Kidney (tissue), 14 donors: Measurements from ENCODE around the gene CYB5R2. TPM values are rescaled to one million over a fixed set of nuclear protein-coding genes. Genes with fewer than 3 reads are reported as not detected.

Experiments
- DNase-seq, 5 donors: peaks; one replicate each; pipeline ENCODE4 v3.0.0-alpha.2; 2013 to 2020
- FAIRE-seq: peaks from 2 replicates; lab custom pipeline; 2012; peaks lifted over from hg19 to GRCh38; lab: Jason Lieb, UNC
- H3K27ac ChIP-seq, 2 donors: one replicate each; pipeline ENCODE4 v1.7.0; 2013; ENCODE audit warnings: low read depth in 2 of 2, low read length in 2 of 2, inconsistent platforms in 1 of 2
- H3K27me3 ChIP-seq: one replicate; pipeline ENCODE4 v1.7.1; 2013; ENCODE audit warnings: low read length, inconsistent platforms; ENCODE audit not compliant: control insufficient read depth, insufficient read depth
- H3K36me3 ChIP-seq, 3 donors: one replicate each; pipeline versions ENCODE4 v1.7.0 to v1.7.1; 2013; ENCODE audit warnings: low read length in 3 of 3, control low read depth in 1 of 3, inconsistent platforms in 1 of 3; ENCODE audit not compliant: insufficient read depth in 3 of 3, control insufficient read depth in 2 of 3
- H3K4me1 ChIP-seq, 3 donors: one replicate each; pipeline versions ENCODE4 v1.7.0 to v1.7.1; 2013; ENCODE audit warnings: low read length in 3 of 3, inconsistent platforms in 1 of 3, low read depth in 1 of 3; ENCODE audit not compliant: control insufficient read depth in 2 of 3, insufficient read depth in 2 of 3
- H3K4me3 ChIP-seq, 3 donors: one replicate each; pipeline versions ENCODE4 v1.7.0 to v1.8.1; 2013; ENCODE audit warnings: low read length in 3 of 3, control low read depth in 1 of 3, inconsistent platforms in 1 of 3
- H3K9ac ChIP-seq, 3 donors: one replicate each; pipeline versions ENCODE4 v1.7.0 to v1.7.1; 2013; ENCODE audit warnings: low read length in 3 of 3, control low read depth in 1 of 3, inconsistent platforms in 1 of 3
- H3K9me3 ChIP-seq, 3 donors: one replicate each; pipeline versions ENCODE4 v1.7.0 to v1.7.1; 2013; ENCODE audit warnings: low read length in 3 of 3, control low read depth in 1 of 3, inconsistent platforms in 1 of 3; ENCODE audit not compliant: control insufficient read depth in 2 of 3, insufficient read depth in 1 of 3
- CTCF ChIP-seq: IDR thresholded peaks from 3 replicates; pipeline ENCODE4 v1.5.1; 2012; ENCODE audit warnings: mild to moderate bottlenecking, moderate library complexity, borderline replicate concordance; ENCODE audit not compliant: insufficient read depth; ENCODE audit errors: extremely low read depth
- intact Hi-C: fragments of 100-400 bp; cut with DNase I; formaldehyde crosslinking; loops from one replicate; pipeline ENCODE4 v1.11.1; 2022
- polyA plus RNA-seq: library from polyadenylated mRNA; stranded (reverse); fragments of 350-450 nt; fragmentation: Illumina TruSeq; extraction: RNeasy Lipid Tissue Mini Kit (QIAGEN cat#74804); gene quantifications from one replicate; pipeline ENCODE4 v1.2.3, GENCODE V29; 2014; ENCODE audit warnings: low read depth, low replicate concordance; ENCODE audit not compliant: insufficient read depth
- total RNA-seq: library from RNA; stranded (reverse); fragmentation: NEBNext Ultra II Directional; extraction: Animal tissue kit (Norgen Biotek cat#: 25700); gene quantifications from one replicate; pipeline ENCODE4 v1.2.1, GENCODE V29; 2021
- donor health status: control.
- donor health status: control.
- donor health status: control.
- donor health status: control.
- donor health status: control.
- donor health status: DM: yes; HTN: yes; CAD: no.
- donor health status: Normal renal cell carcinoma (clear cell type).

The CYB5R2 gene
- total and polyA plus RNA-seq, 2 donors from 2014 or later, result 8.2 to 8.7 TPM

GRCh38 chr11:7688238-7688826 is 15.0 kb upstream of the CYB5R2 start:
- DNase-seq (peak in 2 of 5 donors; percentile 24 to 67), FAIRE-seq (no peak)
- no peak overlapping the region for H3K4me3 ChIP-seq
- H3K9me3 ChIP-seq, result no peaks in the 10 kb centered on the region
- intact Hi-C loops, result no loop called here
- H3K36me3 ChIP-seq, result no peaks in the 10 kb centered on the region
- peak; percentile 61 for TF ChIP-seq CTCF
- no peak overlapping the region for H3K9ac ChIP-seq
- H3K4me1 ChIP-seq, result no peaks in the 10 kb centered on the region
- H3K27ac ChIP-seq, result no peak overlapping the region
- no peaks in the 10 kb centered on the region for H3K27me3 ChIP-seq

GRCh38 chr11:7687386-7687785 is 14.1 kb upstream of the CYB5R2 start:
- intact Hi-C loops, result no loop called here
- H3K9me3 ChIP-seq, result no peaks in the 10 kb centered on the region

GRCh38 chr11:7686761-7687160 is 13.5 kb upstream of the CYB5R2 start:
- no peak for FAIRE-seq
- no peak for TF ChIP-seq CTCF
- H3K27me3 ChIP-seq, result no peaks in the 10 kb centered on the region
- H3K36me3 ChIP-seq, result no peaks in the 10 kb centered on the region
- no peak overlapping the region for H3K9ac ChIP-seq
- no peak for DNase-seq
- no peak overlapping the region for H3K27ac ChIP-seq
- no peak overlapping the region for H3K4me3 ChIP-seq
- no peaks in the 10 kb centered on the region for H3K4me1 ChIP-seq
- no peaks in the 10 kb centered on the region for H3K9me3 ChIP-seq
- intact Hi-C loops, result no loop called here

More at GRCh38 chr11:7687386-7687785, 14.1 kb upstream of the CYB5R2 start:
- Histone ChIP-seq H3K27ac (no peak overlapping the region), H3K9ac (no peak overlapping the region), H3K4me3 (no peak overlapping the region), H3K36me3 (no peaks in the 10 kb centered on the region), H3K4me1 (no peaks in the 10 kb centered on the region), H3K27me3 (no peaks in the 10 kb centered on the region)
- FAIRE-seq, result no peak
- TF ChIP-seq CTCF, result no peak
- DNase-seq, result no peak

- no peaks in the 10 kb centered on the region for H3K27me3 ChIP-seq
- H3K27ac ChIP-seq, result no peak overlapping the region
- DNase-seq (no peak), FAIRE-seq (no peak)
- no peak overlapping the region for H3K4me3 ChIP-seq
- H3K36me3 ChIP-seq, result no peaks in the 10 kb centered on the region
- H3K4me1 ChIP-seq, result no peaks in the 10 kb centered on the region
- no peak overlapping the region for H3K9ac ChIP-seq
- TF ChIP-seq CTCF, result no peak
- intact Hi-C loops, result no loop called here
- no peaks in the 10 kb centered on the region for H3K9me3 ChIP-seq
These were observed 10.3 kb upstream of the CYB5R2 start for GRCh38 chr11:7683571-7683970.
